Neuronal stem cell (in vitro differentiated cells): ENCODE data around the gene LRIT2.

Experiments used
- DNase-seq: peaks from one replicate; pipeline ENCODE4 v3.0.0-alpha.2; 2013; ENCODE audit warnings: low spot score
- H2AFZ ChIP-seq: one replicate; pipeline ENCODE4 v1.6.1; 2013; ENCODE audit warnings: mild to moderate bottlenecking, low read length, inconsistent platforms
- H2AK5ac ChIP-seq: 2 replicates; pipeline ENCODE4 v1.6.1; 2013; ENCODE audit warnings: low read depth, mild to moderate bottlenecking, inconsistent platforms, low read length, moderate library complexity, mixed read lengths
- H2BK120ac ChIP-seq: 2 replicates; pipeline ENCODE4 v1.6.1; 2013; ENCODE audit warnings: low read depth, mild to moderate bottlenecking, inconsistent platforms, low read length, moderate library complexity, mixed read lengths
- H2BK12ac ChIP-seq: one replicate; pipeline ENCODE4 v1.6.1; 2013; ENCODE audit warnings: low read length, inconsistent platforms
- H2BK15ac ChIP-seq: 2 replicates; pipeline ENCODE4 v1.6.1; 2013; ENCODE audit warnings: mild to moderate bottlenecking, low read length, inconsistent platforms, mixed read lengths
- H2BK5ac ChIP-seq: one replicate; pipeline ENCODE4 v1.6.1; 2013; ENCODE audit warnings: inconsistent platforms, mild to moderate bottlenecking, low read length, moderate library complexity
- H3K14ac ChIP-seq: one replicate; pipeline ENCODE4 v1.6.1; 2013; ENCODE audit warnings: low read length, inconsistent platforms
- H3K18ac ChIP-seq: 2 replicates; pipeline ENCODE4 v1.6.1; 2013; ENCODE audit warnings: low read length, inconsistent platforms
- H3K23ac ChIP-seq: 2 replicates; pipeline ENCODE4 v1.6.1; 2013; ENCODE audit warnings: low read depth, mild to moderate bottlenecking, mixed read lengths, low read length, inconsistent platforms; ENCODE audit not compliant: poor library complexity
- H3K27ac ChIP-seq: replicated peaks from 3 replicates; pipeline ENCODE4 v1.5.1; 2013; ENCODE audit warnings: low read length, inconsistent platforms
- H3K27me3 ChIP-seq, 3 experiments: 2 replicates each; pipeline ENCODE4 v1.6.1; 2013; ENCODE audit warnings: low read length in 3 of 3, mild to moderate bottlenecking in 2 of 3, inconsistent platforms in 1 of 3, low read depth in 1 of 3, mixed read lengths in 1 of 3, moderate library complexity in 1 of 3; ENCODE audit not compliant: control insufficient read depth in 3 of 3, insufficient read depth in 3 of 3
- H3K36me3 ChIP-seq, 2 donors: replicated peaks in 1 of 2; 2 replicates each; pipeline ENCODE4 v1.6.1; 2013; ENCODE audit warnings: low read length in 2 of 2; ENCODE audit not compliant: control insufficient read depth in 2 of 2, insufficient read depth in 2 of 2
- H3K4ac ChIP-seq: 2 replicates; pipeline ENCODE4 v1.6.1; 2013; ENCODE audit warnings: inconsistent platforms, mild to moderate bottlenecking, low read length, moderate library complexity
- H3K4me1 ChIP-seq, 2 donors: 1 replicate in 1 of 2; 2 replicates in 1 of 2; pipeline ENCODE4 v1.6.1; 2013; ENCODE audit warnings: low read length in 2 of 2, low read depth in 1 of 2; ENCODE audit not compliant: control insufficient read depth in 2 of 2, insufficient read depth in 1 of 2
- H3K4me2 ChIP-seq: one replicate; pipeline ENCODE4 v1.6.1; 2013; ENCODE audit warnings: mild to moderate bottlenecking, low read length, inconsistent platforms; ENCODE audit not compliant: insufficient read depth, poor library complexity, severe bottlenecking
- H3K4me3 ChIP-seq, 2 donors: 2 replicates each; pipeline ENCODE4 v1.5.1; 2013; ENCODE audit warnings: low read length in 2 of 2, mild to moderate bottlenecking in 2 of 2, inconsistent platforms in 1 of 2, moderate library complexity in 1 of 2
- H3K79me1 ChIP-seq: one replicate; pipeline ENCODE4 v1.6.1; 2013; ENCODE audit warnings: low read depth, mild to moderate bottlenecking, inconsistent platforms, low read length, moderate library complexity
- H3K9ac ChIP-seq: one replicate; pipeline ENCODE4 v1.6.1; 2013; ENCODE audit warnings: mild to moderate bottlenecking, low read depth, low read length, inconsistent platforms; ENCODE audit not compliant: poor library complexity
- H3K9me3 ChIP-seq, 2 donors: replicated peaks in 1 of 2; 2 replicates each; pipeline versions ENCODE3 to v1.6.1; 2013; ENCODE audit warnings: low read length in 2 of 2, mild to moderate bottlenecking in 2 of 2, inconsistent platforms in 1 of 2, low read depth in 1 of 2, mixed read lengths in 1 of 2, moderate library complexity in 1 of 2; ENCODE audit not compliant: control insufficient read depth in 2 of 2, insufficient read depth in 1 of 2
- H4K8ac ChIP-seq: one replicate; pipeline ENCODE4 v1.6.1; 2013; ENCODE audit warnings: low read depth, mild to moderate bottlenecking, inconsistent platforms, low read length, moderate library complexity
- H4K91ac ChIP-seq: one replicate; pipeline ENCODE4 v1.6.1; 2013; ENCODE audit warnings: low read length, low read depth, mild to moderate bottlenecking, inconsistent platforms; ENCODE audit not compliant: poor library complexity
- whole genome bisulfite sequencing, 2 donors: extraction: QIAGEN DNeasy Blood & Tissue Kit; methylation state at CpG; one replicate each; pipeline ENCODE4 v1.1.7; 2013; ENCODE audit warnings: missing lambda C conversion rate in 2 of 2, mixed read lengths in 1 of 2; ENCODE audit not compliant: insufficient read length in 2 of 2, insufficient replicate concordance in 1 of 2; ENCODE audit errors: extremely low coverage in 2 of 2; 5-methylcytosine and 5-hydroxymethylcytosine counted together

Gene LRIT2

DNA sequence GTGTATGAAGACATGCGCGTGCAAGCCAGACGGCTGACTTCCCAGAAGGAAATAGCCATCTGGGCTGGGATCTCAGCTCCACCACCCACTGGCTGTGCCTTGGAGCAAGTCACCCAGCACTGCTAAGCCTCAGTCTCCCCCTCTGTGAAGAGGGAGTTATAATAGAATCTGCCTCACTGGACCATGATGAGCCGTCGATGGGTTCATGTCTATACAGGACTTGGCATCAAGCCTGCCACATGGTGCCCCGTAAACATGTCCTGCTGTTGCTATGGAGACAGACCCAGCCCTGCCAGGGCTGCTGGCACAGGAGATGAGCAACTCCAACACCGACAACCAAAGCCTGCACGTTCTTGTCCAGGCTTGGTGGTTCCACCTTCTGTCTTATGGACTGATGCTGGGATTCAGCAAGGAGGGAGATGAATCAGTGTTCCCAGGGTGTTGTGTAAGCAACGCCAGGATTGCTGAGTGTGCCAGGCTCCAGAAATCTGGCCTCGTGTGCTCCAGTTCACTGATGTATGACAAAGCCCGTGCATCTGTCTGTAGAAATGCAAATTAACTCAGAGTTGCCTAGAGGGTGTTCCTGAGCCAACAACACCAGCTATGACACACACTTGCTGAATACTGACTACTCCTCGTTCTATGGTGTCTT is 46.2 kb downstream of the LRIT2 start:
- no peak overlapping the region for H3K27ac ChIP-seq
- no peak overlapping the region for H2BK120ac ChIP-seq
- peak overlapping the region; percentile 59 for H2AFZ ChIP-seq
- no peak for DNase-seq
- no peaks in the 10 kb centered on the region for H3K79me1 ChIP-seq
- peaks cover 0 to 4% of the 10 kb centered on the region in 2 donors for H3K9me3 ChIP-seq
- H3K9ac ChIP-seq = no peak overlapping the region
- no peak overlapping the region for H3K18ac ChIP-seq
- peaks cover 2 to 6% of the 10 kb centered on the region in 2 donors for H3K4me1 ChIP-seq
- H2AK5ac ChIP-seq = no peak overlapping the region
- H3K4ac ChIP-seq = no peak overlapping the region
- H3K14ac ChIP-seq = no peak overlapping the region
- no CpG with 5 or more reads among the region's 12 CpGs for WGBS, 2 donors
- no peak overlapping the region for H2BK12ac ChIP-seq
- H2BK15ac ChIP-seq = no peak overlapping the region
- H3K4me2 ChIP-seq = no peak overlapping the region
- H2BK5ac ChIP-seq = no peak overlapping the region
- no peak overlapping the region for H4K8ac ChIP-seq
- H3K27me3 ChIP-seq = peaks cover 0 to 2% (median 0%) of the 10 kb centered on the region in 3 experiments
- H3K4me3 ChIP-seq = no peak overlapping the region
- H4K91ac ChIP-seq = no peak overlapping the region
- H3K36me3 ChIP-seq = no peaks in the 10 kb centered on the region
- H3K23ac ChIP-seq = no peak overlapping the region

DNA sequence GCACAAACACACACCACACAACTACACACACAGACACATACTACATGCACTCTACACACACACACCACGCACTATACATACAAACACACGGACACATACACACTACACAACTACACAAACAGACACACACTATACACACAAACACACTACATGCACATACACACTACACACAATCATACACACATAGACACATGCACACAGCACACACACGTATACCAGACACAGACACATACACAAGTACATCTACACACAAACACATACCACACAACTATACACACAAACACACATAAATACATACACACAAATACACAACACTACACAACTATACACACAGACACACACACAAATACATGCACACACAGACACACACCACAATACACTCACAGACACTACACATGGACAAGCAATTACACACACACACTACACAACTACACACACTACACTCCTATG is 47.2 kb downstream of the LRIT2 start:
- Histone ChIP-seq H2AFZ (no peak overlapping the region), H3K18ac (no peak overlapping the region), H3K23ac (peak overlapping the region; percentile 8), H2AK5ac (no peak overlapping the region), H3K79me1 (no peaks in the 10 kb centered on the region), H3K4me2 (no peak overlapping the region), H3K4me1 (peaks cover 2 to 6% of the 10 kb centered on the region in 2 donors), H2BK15ac (no peak overlapping the region), H4K91ac (no peak overlapping the region), H3K27me3 (peaks cover 0 to 2% (median 0%) of the 10 kb centered on the region in 3 experiments), H4K8ac (no peak overlapping the region), H3K14ac (no peak overlapping the region), H3K4me3 (peak overlapping the region in 1 of 2 donors; percentile 59), H3K4ac (no peak overlapping the region), H2BK120ac (no peak overlapping the region), H3K36me3 (no peaks in the 10 kb centered on the region), H3K9ac (peak overlapping the region; percentile 22), H3K27ac (no peak overlapping the region), H2BK5ac (no peak overlapping the region), H2BK12ac (no peak overlapping the region), H3K9me3 (peaks cover 0 to 4% of the 10 kb centered on the region in 2 donors)
- 100% methylated on average over 2 of the region's 3 CpGs for WGBS, 2 donors
- DNase-seq = no peak

DNA sequence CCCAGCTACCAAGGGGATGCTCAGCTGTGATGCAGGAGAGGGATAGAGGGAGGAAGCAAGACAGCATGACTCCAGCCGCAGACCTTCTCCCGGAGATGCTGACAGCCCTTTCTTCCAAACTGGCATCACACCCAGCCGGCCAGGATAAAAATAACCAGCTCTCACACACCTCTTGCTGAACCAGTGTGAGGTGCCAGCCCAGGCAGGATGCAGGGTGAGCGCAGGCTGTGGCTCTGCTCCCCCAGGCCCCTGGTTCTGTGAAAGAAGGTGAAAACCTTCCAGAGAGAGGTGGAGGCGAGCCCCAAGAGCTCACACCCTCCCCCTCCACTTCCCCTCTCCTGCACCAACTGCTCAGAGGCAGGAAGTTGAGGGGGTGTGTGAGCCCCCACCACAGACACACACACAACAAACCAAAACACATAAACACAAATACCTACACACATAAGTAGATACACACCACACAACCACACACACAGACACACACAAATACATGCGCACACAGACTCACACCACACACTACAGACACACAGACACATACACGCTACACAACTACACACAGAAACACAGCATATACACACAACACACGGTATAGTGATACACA is 47.7 kb downstream of the LRIT2 start:
- WGBS, 2 donors = no CpG with 5 or more reads among the region's 8 CpGs
- no peak overlapping the region for H2AK5ac ChIP-seq
- H3K27me3 ChIP-seq = peaks cover 0 to 7% (median 0%) of the 10 kb centered on the region in 3 experiments
- no peak overlapping the region for H2BK120ac ChIP-seq
- H3K36me3 ChIP-seq = no peaks in the 10 kb centered on the region
- H2BK12ac ChIP-seq = no peak overlapping the region
- no peak for DNase-seq
- H2BK5ac ChIP-seq = no peak overlapping the region
- peak overlapping the region; percentile 8 for H3K23ac ChIP-seq
- no peak overlapping the region for H3K14ac ChIP-seq
- H3K4ac ChIP-seq = no peak overlapping the region
- H3K9me3 ChIP-seq = peaks cover 0 to 4% of the 10 kb centered on the region in 2 donors
- H4K8ac ChIP-seq = no peak overlapping the region
- H4K91ac ChIP-seq = no peak overlapping the region
- no peak overlapping the region for H3K27ac ChIP-seq
- no peak overlapping the region for H3K9ac ChIP-seq
- peak overlapping the region; percentile 48 for H2AFZ ChIP-seq
- H2BK15ac ChIP-seq = no peak overlapping the region
- no peak overlapping the region for H3K4me3 ChIP-seq
- H3K79me1 ChIP-seq = no peaks in the 10 kb centered on the region
- H3K4me1 ChIP-seq = peaks cover 2 to 6% of the 10 kb centered on the region in 2 donors
- H3K18ac ChIP-seq = peak overlapping the region; percentile 44
- no peak overlapping the region for H3K4me2 ChIP-seq

DNA sequence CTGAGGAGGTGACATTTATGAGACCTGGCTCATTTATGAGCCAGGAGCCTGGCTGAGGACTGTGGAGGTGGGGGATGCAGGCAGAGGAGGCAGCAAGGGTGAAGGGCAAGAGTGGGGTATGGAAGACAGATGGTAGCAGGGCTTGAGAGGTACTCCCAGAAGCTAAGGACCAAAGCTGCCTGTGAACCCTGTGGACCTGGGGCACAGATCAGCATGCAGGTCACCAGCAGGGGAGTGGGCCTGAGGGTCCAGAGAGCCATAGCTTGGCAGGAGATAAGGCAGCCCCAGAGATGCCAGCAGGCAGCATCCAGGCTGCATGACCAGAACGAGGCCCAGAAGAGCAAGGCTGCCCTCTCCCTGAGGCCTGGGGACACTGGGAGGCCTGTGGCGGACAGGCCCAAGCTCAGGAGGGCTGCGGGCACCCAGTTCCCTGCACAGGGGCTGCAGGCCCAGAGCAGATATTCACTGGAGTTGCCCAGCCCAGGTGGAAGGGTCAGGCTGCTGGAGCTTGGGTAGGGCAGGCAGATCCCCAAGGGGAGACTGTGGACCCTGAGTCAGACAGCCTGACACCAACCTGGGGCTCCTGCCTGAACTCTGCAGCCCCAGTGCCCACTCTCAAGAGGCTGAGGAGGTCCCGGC is 48.4 kb downstream of the LRIT2 start:
- DNase-seq = no peak
- H2BK120ac ChIP-seq = no peak overlapping the region
- peaks cover 0 to 7% (median 0%) of the 10 kb centered on the region in 3 experiments for H3K27me3 ChIP-seq
- peak overlapping the region; percentile 53 for H3K18ac ChIP-seq
- no peak overlapping the region for H4K91ac ChIP-seq
- H2BK12ac ChIP-seq = no peak overlapping the region
- peak overlapping the region; percentile 48 for H2AFZ ChIP-seq
- no peak overlapping the region for H3K14ac ChIP-seq
- WGBS, 2 donors = no CpG with 5 or more reads among the region's 4 CpGs
- no peak overlapping the region for H2BK5ac ChIP-seq
- H4K8ac ChIP-seq = no peak overlapping the region
- no peak overlapping the region for H3K4me3 ChIP-seq
- peaks cover 0 to 4% of the 10 kb centered on the region in 2 donors for H3K9me3 ChIP-seq
- H3K27ac ChIP-seq = no peak overlapping the region
- H3K9ac ChIP-seq = no peak overlapping the region
- H3K23ac ChIP-seq = no peak overlapping the region
- H3K4me1 ChIP-seq = peaks cover 2 to 6% of the 10 kb centered on the region in 2 donors
- H3K4me2 ChIP-seq = no peak overlapping the region
- H3K4ac ChIP-seq = no peak overlapping the region
- H2AK5ac ChIP-seq = peak overlapping the region; percentile 30
- H2BK15ac ChIP-seq = no peak overlapping the region
- no peaks in the 10 kb centered on the region for H3K79me1 ChIP-seq
- no peaks in the 10 kb centered on the region for H3K36me3 ChIP-seq
